Muscle layer of duodenum (tissue), 2 donors: Measurements from ENCODE around the gene CD81.

ENCODE experiments used
- H3K27ac ChIP-seq: one replicate; pipeline ENCODE4 v1.7.0; 2013; ENCODE audit warnings: mild to moderate bottlenecking, low read length
- H3K27me3 ChIP-seq: one replicate; pipeline ENCODE4 v1.7.0; 2013; ENCODE audit warnings: low read depth, mild to moderate bottlenecking, control low read depth, low read length
- H3K36me3 ChIP-seq, 2 donors: one replicate each; pipeline ENCODE4 v1.7.0; 2013; ENCODE audit warnings: low read length in 2 of 2, control low read depth in 1 of 2, mild to moderate bottlenecking in 1 of 2; ENCODE audit not compliant: insufficient read depth in 2 of 2, control insufficient read depth in 1 of 2
- H3K4me1 ChIP-seq, 2 donors: one replicate each; pipeline ENCODE4 v1.7.0; 2013; ENCODE audit warnings: low read length in 2 of 2, mild to moderate bottlenecking in 2 of 2, control low read depth in 1 of 2, moderate library complexity in 1 of 2; ENCODE audit not compliant: insufficient read depth in 2 of 2, control insufficient read depth in 1 of 2
- H3K4me3 ChIP-seq, 2 donors: one replicate each; pipeline ENCODE4 v1.7.0; 2013; ENCODE audit warnings: low read length in 2 of 2, low read depth in 1 of 2, mild to moderate bottlenecking in 1 of 2
- H3K9me3 ChIP-seq, 2 donors: one replicate each; pipeline ENCODE4 v1.7.0; 2013; ENCODE audit warnings: low read length in 2 of 2, control low read depth in 1 of 2, mild to moderate bottlenecking in 1 of 2; ENCODE audit not compliant: control insufficient read depth in 1 of 2
- donor health status: healthy.

The CD81 gene

GRCh38 chr11:2393941-2394817 lies 17.1 kb downstream of the CD81 start:
- peaks cover 0 to 60% of the 10 kb centered on the region in 2 donors for H3K36me3 ChIP-seq
- H3K4me1 ChIP-seq = peaks cover 20 to 49% of the 10 kb centered on the region in 2 donors
- no peak overlapping the region for H3K4me3 ChIP-seq
- no peaks in the 10 kb centered on the region for H3K9me3 ChIP-seq
- H3K27ac ChIP-seq = no peak overlapping the region
- H3K27me3 ChIP-seq = no peaks in the 10 kb centered on the region

GRCh38 chr11:2394818-2395105 lies 17.7 kb downstream of the CD81 start:
- Histone ChIP-seq H3K4me1 (peaks cover 19 to 48% of the 10 kb centered on the region in 2 donors), H3K27ac (no peak overlapping the region), H3K4me3 (no peak overlapping the region), H3K27me3 (no peaks in the 10 kb centered on the region), H3K36me3 (peaks cover 0 to 60% of the 10 kb centered on the region in 2 donors), H3K9me3 (no peaks in the 10 kb centered on the region)

- Histone ChIP-seq H3K4me1 (peaks cover 14 to 43% of the 10 kb centered on the region in 2 donors), H3K4me3 (no peak overlapping the region), H3K36me3 (peaks cover 0 to 60% of the 10 kb centered on the region in 2 donors), H3K9me3 (no peaks in the 10 kb centered on the region), H3K27me3 (no peaks in the 10 kb centered on the region), H3K27ac (no peak overlapping the region)
Measured at GRCh38 chr11:2395211-2395730, 18.2 kb downstream of the CD81 start.

GRCh38 chr11:2395856-2396255 lies 18.7 kb downstream of the CD81 start:
- H3K9me3 ChIP-seq = no peaks in the 10 kb centered on the region
- H3K27ac ChIP-seq = no peak overlapping the region
- peaks cover 12 to 38% of the 10 kb centered on the region in 2 donors for H3K4me1 ChIP-seq
- H3K27me3 ChIP-seq = no peaks in the 10 kb centered on the region
- no peak overlapping the region for H3K4me3 ChIP-seq
- peaks cover 0 to 60% of the 10 kb centered on the region in 2 donors for H3K36me3 ChIP-seq

GRCh38 chr11:2396471-2396870 lies 19.4 kb downstream of the CD81 start:
- Histone ChIP-seq H3K27me3 (no peaks in the 10 kb centered on the region), H3K9me3 (no peaks in the 10 kb centered on the region), H3K4me1 (peaks cover 14 to 38% of the 10 kb centered on the region in 2 donors), H3K36me3 (peaks cover 0 to 56% of the 10 kb centered on the region in 2 donors), H3K27ac (no peak overlapping the region), H3K4me3 (no peak overlapping the region)

GRCh38 chr11:2397005-2397404 lies 19.9 kb downstream of the CD81 start:
- peaks cover 20 to 38% of the 10 kb centered on the region in 2 donors for H3K4me1 ChIP-seq
- no peaks in the 10 kb centered on the region for H3K27me3 ChIP-seq
- peaks cover 0 to 50% of the 10 kb centered on the region in 2 donors for H3K36me3 ChIP-seq
- H3K27ac ChIP-seq = no peak overlapping the region
- no peak overlapping the region for H3K4me3 ChIP-seq
- no peaks in the 10 kb centered on the region for H3K9me3 ChIP-seq

GRCh38 chr11:2398664-2399355 lies 21.7 kb downstream of the CD81 start:
- peaks cover 20 to 31% of the 10 kb centered on the region in 2 donors for H3K4me1 ChIP-seq
- H3K27ac ChIP-seq = peak overlapping the region; percentile 92
- H3K27me3 ChIP-seq = no peaks in the 10 kb centered on the region
- peak overlapping the region in 1 of 2 donors; percentile 68 for H3K4me3 ChIP-seq
- H3K36me3 ChIP-seq = peaks cover 8 to 53% of the 10 kb centered on the region in 2 donors
- no peaks in the 10 kb centered on the region for H3K9me3 ChIP-seq

GRCh38 chr11:2399488-2400068 lies 22.5 kb downstream of the CD81 start:
- Histone ChIP-seq H3K36me3 (peaks cover 8 to 50% of the 10 kb centered on the region in 2 donors), H3K9me3 (no peaks in the 10 kb centered on the region), H3K4me3 (peak overlapping the region; percentile 68 to 95), H3K27ac (peak overlapping the region; percentile 92), H3K27me3 (no peaks in the 10 kb centered on the region), H3K4me1 (peaks cover 20 to 31% of the 10 kb centered on the region in 2 donors)

GRCh38 chr11:2400069-2400761 lies 23.1 kb downstream of the CD81 start, which contains the start of gene TSSC4:
TSSC4 (plus strand) TSS chr11:2400750; CDS start chr11:2402634, 1,884 bp downstream.
- H3K9me3 ChIP-seq = no peaks in the 10 kb centered on the region
- H3K4me3 ChIP-seq = peak within 1 kb of the TSS; percentile 95 to 98
- H3K27me3 ChIP-seq = no peaks in the 10 kb centered on the region
- H3K36me3 ChIP-seq = peaks cover 8 to 45% of the 10 kb centered on the region in 2 donors
- peaks cover 20 to 31% of the 10 kb centered on the region in 2 donors for H3K4me1 ChIP-seq
- H3K27ac ChIP-seq = peak within 1 kb of the TSS; percentile 92

- Histone ChIP-seq H3K27me3 (no peaks in the 10 kb centered on the region), H3K9me3 (no peaks in the 10 kb centered on the region), H3K27ac (peak overlapping the region; percentile 92), H3K4me3 (peak overlapping the region; percentile 95 to 98), H3K4me1 (peaks cover 20 to 31% of the 10 kb centered on the region in 2 donors), H3K36me3 (peaks cover 8 to 38% of the 10 kb centered on the region in 2 donors)
Measured at GRCh38 chr11:2400762-2401435, 23.8 kb downstream of the CD81 start.
